Measurements from ENCODE around the gene PTPN22.

The PTPN22 gene

GRCh38 chr1:113871597-113872113 is at the start of gene PTPN22:
TSS of gene PTPN22 (minus strand) at chr1:113871712.
- H3K36me3 ChIP-seq: no peaks in the 10 kb centered on the region
- peak within 1 kb of the TSS; percentile 92 for H3K27ac ChIP-seq
- H3K9me3 ChIP-seq: no peaks in the 10 kb centered on the region
- TF ChIP-seq, protein P1, sequence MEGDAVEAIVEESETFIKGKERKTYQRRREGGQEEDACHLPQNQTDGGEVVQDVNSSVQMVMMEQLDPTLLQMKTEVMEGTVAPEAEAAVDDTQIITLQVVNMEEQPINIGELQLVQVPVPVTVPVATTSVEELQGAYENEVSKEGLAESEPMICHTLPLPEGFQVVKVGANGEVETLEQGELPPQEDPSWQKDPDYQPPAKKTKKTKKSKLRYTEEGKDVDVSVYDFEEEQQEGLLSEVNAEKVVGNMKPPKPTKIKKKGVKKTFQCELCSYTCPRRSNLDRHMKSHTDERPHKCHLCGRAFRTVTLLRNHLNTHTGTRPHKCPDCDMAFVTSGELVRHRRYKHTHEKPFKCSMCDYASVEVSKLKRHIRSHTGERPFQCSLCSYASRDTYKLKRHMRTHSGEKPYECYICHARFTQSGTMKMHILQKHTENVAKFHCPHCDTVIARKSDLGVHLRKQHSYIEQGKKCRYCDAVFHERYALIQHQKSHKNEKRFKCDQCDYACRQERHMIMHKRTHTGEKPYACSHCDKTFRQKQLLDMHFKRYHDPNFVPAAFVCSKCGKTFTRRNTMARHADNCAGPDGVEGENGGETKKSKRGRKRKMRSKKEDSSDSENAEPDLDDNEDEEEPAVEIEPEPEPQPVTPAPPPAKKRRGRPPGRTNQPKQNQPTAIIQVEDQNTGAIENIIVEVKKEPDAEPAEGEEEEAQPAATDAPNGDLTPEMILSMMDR (IDR thresholded peaks at IDR 0.05): no peak
- peak within 1 kb of the TSS; percentile 63 to 72 for H3K4me3 ChIP-seq (ENCODE audit: low read depth in 1 of 2, low read length in 1 of 2)
- H3K27me3 ChIP-seq: no peaks in the 10 kb centered on the region
- peaks cover 79% of the 10 kb centered on the region in 2 experiments for H3K4me1 ChIP-seq (ENCODE audit: control insufficient read depth in 1 of 2, insufficient read depth in 1 of 2, low read depth in 1 of 2, low read length in 1 of 2)

GRCh38 chr1:113918243-113918642 is 46.7 kb upstream of the PTPN22 start:
- TF ChIP-seq, protein P1 (IDR thresholded peaks at IDR 0.05): no peak
- H3K36me3 ChIP-seq: no peaks in the 10 kb centered on the region
- no peak overlapping the region for H3K27ac ChIP-seq
- no peaks in the 10 kb centered on the region for H3K27me3 ChIP-seq
- H3K4me1 ChIP-seq (ENCODE audit: control insufficient read depth in 1 of 2, insufficient read depth in 1 of 2, low read depth in 1 of 2, low read length in 1 of 2): peaks cover 0 to 4% of the 10 kb centered on the region in 2 experiments
- no peak overlapping the region for H3K4me3 ChIP-seq (ENCODE audit: low read depth in 1 of 2, low read length in 1 of 2)
- H3K9me3 ChIP-seq: no peaks in the 10 kb centered on the region

DNA sequence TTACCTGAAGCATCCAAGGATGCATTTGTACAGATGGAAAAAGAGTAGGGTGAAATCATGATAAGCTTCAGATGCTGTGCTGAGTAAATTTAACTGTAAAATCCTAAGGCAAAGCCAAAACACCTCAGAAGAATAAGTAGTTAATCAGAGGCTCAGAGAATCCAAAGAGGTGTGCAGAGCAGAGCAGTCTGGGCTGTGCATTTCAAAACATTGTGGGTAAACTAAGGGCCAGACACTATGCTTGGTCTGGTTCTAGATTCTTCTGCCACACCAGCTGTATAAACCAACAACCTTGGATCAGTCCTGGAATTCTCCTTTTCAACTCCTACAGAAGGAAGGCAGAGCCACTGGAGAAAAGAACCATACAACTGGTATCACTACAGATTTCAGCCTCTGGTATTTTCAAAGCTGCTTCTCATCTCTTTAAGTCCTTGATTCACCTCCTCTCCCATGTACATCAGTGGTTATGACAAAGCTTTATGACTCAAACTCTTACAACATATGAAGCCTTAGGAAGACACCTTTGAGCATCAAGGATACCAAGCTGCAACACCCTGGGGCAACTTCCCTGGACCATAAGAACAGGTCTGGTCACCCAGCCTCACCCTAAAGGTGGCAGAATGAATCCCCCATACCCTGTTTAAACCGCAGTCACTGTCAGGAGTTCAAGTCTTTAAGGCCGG is 46.0 kb upstream of the PTPN22 start:
- H3K4me1 ChIP-seq (ENCODE audit: control insufficient read depth in 1 of 2, insufficient read depth in 1 of 2, low read depth in 1 of 2, low read length in 1 of 2): peaks cover 0 to 4% of the 10 kb centered on the region in 2 experiments
- H3K4me3 ChIP-seq (ENCODE audit: low read depth in 1 of 2, low read length in 1 of 2): no peak overlapping the region
- H3K36me3 ChIP-seq: no peaks in the 10 kb centered on the region
- no peaks in the 10 kb centered on the region for H3K9me3 ChIP-seq
- H3K27ac ChIP-seq: no peak overlapping the region
- TF ChIP-seq, protein P1 (IDR thresholded peaks at IDR 0.05): no peak
- no peaks in the 10 kb centered on the region for H3K27me3 ChIP-seq

DNA sequence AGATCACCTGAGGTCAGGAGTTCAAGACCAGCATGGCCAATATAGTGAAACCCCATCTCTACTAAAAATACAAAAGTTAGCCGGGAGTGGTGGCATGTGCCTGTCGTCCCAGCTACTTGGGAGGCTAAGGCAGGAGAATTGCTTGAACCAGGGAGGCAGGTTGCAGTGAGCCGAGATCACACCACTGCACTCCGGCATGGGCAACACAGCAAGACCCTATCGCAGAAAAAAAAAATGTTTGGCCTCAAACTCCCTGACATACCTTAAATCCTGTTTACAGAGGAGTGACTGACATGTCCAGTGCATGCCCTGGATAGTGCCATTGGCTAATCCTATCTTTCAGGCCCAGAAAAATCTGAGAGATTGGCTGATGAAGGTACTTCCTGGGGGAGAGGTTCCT is 45.5 kb upstream of the PTPN22 start:
- H3K36me3 ChIP-seq: peaks cover 3% of the 10 kb centered on the region
- H3K27ac ChIP-seq: no peak overlapping the region
- no peaks in the 10 kb centered on the region for H3K27me3 ChIP-seq
- no peak overlapping the region for H3K4me3 ChIP-seq (ENCODE audit: low read depth in 1 of 2, low read length in 1 of 2)
- H3K4me1 ChIP-seq (ENCODE audit: control insufficient read depth in 1 of 2, insufficient read depth in 1 of 2, low read depth in 1 of 2, low read length in 1 of 2): peaks cover 0 to 4% of the 10 kb centered on the region in 2 experiments
- H3K9me3 ChIP-seq: no peaks in the 10 kb centered on the region
- TF ChIP-seq, protein P1 (IDR thresholded peaks at IDR 0.05): no peak

DNA sequence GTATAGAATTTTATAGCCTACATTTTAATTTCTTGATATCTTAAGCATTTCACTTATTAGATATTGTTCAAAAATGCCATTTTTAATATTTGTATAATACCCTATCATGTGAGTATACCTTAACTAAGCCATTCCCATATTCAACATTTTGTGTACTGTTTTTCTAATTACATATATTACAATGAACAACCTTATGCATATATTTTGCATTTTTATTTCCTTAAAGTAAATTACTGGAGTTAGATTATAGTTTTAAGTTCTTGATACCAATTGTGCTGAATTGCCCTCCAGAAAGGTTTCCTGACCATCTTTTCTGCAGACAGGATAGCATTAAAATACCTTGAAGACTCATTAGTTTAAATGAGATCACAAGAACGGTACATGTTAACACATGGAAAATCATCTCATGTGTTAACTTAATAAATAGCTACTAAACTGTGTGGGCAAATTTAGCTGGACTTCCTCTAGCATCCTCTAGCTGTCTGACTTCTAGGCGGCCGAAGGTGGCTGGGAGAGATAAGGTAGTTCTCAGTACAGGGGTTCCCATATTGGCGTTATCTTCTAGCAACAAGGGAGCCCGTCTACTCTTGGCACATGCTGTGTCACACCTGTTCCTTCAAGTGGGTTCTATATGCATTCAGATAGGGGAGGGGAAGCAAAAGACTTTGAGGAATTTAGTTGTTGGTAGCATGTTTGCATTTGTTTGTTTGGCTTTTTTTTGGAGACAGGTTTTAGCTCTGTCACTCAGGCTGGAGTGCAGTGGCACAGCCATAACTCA is 42.6 kb upstream of the PTPN22 start:
- Histone ChIP-seq H3K27me3 (no peaks in the 10 kb centered on the region), H3K4me1 (ENCODE audit: control insufficient read depth in 1 of 2, insufficient read depth in 1 of 2, low read depth in 1 of 2, low read length in 1 of 2) (peaks cover 10 to 15% of the 10 kb centered on the region in 2 experiments), H3K4me3 (ENCODE audit: low read depth in 1 of 2, low read length in 1 of 2) (no peak overlapping the region), H3K9me3 (no peaks in the 10 kb centered on the region), H3K27ac (no peak overlapping the region), H3K36me3 (peaks cover 16% of the 10 kb centered on the region)
- TF ChIP-seq, protein P1 (IDR thresholded peaks at IDR 0.05): no peak
